ENCODE measurements around the gene TECPR2.

Gene TECPR2

DNA sequence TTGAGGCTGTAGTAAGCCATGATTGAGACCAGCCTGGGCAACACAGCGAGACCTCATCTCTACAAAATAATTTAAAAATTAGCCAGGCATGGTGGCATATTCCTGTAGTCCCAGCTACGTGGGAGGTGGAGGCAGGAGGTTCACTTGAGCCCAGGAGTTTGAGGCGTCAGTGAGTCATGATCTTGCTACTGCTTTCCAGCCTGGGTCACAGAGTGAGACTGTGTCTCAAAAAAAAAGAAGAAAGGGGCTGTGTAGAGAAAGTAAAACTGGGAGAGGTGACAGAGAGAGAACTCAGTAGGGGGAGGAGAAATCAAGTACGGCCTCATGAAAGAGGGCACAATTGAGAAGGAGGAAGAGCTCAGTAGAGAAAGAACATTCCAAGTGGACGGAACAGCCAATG lies 12.4 kb downstream of the TECPR2 start:
- DNase-seq, result no peak

DNA sequence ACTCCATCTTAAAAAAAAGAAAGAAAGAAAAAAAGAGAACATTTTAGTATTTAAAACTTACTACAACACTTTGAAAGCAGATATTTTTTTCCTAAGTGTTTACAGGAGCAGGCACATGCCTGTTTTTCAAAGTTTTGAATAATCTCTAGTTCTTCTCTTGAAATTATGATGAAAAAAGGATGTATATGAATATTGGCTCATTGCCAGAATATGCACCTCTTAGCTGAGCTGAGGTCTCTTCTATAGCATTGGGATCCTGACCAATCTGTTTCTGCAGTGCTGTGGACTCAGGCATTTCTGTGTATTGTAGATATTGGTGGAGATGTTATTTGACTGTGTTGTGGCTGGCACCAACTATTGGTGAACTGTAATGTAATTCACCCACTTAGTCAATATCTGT lies 15.0 kb downstream of the TECPR2 start:
- no peak for DNase-seq

DNA sequence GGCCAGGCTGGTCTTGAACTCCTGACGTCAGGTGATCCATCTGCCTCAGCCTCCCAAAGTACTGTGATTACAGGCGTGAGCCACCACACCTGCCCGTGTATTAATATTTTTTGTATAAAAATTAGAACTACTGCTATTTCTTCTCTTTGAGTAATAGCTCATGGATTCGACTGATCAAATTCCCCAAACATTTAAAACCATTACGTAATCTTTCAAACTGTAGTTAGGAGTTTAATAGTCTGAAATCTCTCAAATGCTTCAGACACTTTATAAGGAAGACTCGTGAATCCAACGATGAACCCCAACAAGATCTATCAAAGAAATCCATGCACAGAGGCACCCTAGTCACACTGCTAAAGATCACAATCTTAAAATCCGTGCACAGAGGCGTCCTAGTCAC lies 16.1 kb downstream of the TECPR2 start:
- DNase-seq, result no peak

DNA sequence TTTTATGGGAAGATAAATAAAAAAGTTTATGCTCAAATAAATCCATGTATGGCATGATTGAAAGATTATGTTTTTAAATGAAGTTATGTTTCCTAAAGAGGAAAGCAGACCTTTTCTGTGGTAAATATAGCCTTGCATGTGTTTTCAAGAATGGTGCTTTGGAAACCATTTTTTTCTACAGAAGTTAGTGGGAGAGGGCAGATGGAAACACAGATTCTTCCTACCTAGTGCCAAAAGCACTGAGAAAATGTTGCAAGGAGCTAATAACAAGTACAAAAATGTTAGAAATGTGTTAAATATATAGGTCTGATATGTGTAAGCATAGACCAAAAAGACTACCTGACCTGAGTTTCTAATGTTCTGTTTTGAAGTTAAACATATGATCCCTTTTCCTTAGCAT lies 24.3 kb downstream of the TECPR2 start:
- DNase-seq, result no peak

DNA sequence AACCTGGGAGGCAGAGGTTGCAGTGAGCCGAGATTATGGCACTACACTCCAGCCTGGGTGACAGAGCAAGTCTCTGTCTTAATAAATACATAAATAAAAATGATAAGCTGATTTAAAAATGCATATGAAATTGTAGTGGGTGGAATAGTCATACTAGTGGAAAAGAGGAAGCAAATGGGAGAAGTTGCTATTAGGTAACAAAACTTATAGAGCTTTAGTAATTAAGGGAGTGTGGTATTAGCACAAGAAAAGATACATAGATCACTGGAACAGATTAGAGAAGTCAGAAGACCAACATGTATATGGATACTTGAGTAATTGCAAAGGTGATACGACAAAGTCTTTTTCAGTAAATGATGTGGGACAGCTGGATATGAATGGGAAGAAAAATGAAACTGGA lies 26.5 kb downstream of the TECPR2 start:
- no peak for DNase-seq

DNA sequence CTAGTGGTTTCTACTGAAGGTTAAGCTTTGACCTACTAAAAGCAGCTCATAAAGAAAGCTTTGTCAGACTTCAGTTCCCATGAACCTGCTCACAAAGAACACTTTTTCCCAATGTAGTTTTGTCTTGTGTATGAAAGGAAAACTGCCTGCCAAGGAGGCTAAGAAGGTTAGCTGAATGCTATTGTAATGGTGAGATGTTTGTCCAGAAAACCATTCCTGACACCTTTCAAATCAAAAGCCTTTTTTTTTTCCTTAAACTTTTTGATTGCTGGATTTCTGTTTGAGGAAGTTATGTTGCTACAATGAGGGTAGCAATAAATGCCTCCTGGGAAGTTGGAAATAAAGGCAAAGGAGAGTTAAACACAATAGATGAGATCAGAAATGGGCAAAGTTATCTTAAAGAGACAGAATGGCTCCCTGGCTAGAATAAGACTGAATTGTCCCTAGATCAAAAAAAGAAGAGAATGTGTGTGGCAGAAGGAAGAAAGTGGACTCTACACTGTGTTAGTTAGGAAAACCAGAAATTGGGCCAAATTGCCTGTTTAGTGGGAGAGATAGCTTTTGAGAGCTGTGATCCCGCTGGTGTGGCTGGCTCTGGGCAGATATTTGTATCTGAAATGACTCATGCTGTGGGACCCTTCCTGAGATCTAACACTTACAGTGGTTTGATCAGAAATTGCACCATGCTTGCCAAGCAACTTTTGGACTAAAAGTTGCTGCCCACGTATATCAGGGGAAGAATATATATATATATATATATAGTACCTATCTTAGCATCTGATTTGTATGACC lies 27.5 kb downstream of the TECPR2 start:
- no peak for DNase-seq

DNA sequence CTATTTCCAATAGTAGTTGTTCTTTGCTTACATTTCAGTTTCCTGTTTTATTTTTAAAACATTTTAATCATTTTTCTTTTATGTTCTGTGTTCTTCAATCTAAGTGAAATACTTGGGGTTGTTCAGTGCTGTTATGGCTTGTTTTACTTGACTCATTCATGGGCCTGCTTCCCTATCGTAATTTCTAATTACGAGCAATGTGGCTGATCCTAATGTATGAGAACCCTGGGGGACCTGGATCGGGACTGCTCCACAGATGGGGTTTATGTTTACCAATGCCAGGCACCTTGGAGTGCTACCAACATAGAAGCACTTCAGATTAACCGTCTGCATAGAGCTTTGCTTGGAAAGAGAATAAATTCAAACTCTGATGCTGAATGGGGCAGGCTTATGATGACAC lies 29.8 kb downstream of the TECPR2 start:
- DNase-seq, result peak; percentile 72

DNA sequence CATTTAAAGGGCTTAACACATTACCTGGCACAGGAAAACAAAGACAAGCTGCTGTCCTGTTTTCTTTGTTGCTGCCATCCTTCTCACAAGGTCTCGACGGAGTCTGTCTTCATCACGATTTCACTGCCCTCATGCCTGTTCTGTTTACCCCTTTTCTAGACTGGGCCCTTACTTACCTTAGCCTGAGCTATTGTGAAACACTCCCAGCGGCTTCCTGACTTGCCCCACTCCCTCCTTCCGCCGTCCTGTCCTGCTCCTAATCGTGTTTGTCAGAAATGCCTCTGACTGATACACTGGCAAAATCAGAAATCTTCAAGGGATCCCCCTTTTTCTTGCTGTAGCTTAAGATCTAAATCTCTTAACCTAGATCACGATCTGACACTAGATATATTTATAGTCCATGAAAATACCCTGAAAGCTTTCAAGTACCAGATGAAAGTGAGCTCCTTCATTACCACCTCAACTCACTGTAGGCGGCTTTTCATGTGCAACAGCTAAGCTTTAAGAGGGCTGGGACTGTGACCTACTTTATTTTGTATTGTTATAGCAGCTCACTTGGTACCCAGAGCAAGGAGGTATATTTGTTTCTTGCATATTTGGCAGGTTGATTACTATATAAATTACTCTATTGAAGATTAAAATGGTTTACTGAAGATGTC lies 32.1 kb downstream of the TECPR2 start:
- DNase-seq, result no peak

DNA sequence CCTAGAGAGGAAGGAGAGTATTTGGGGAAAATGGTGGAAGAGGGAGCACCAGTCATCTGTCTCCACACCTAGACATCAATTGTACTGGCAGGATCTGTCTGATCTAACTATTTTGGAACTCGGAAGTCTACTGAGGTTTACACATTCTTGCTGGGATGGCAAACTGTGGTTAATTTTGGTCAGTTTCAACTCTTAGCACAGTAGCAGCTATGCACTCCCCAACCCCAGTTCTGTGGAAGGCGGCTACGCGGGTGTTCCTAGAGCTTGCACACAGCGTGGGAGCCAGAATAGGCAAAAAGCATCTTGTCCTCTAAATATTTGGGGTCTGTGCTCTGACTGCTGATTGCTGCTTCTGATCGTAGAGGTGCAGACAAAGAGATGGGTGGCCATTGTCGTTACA lies 33.8 kb downstream of the TECPR2 start:
- DNase-seq, result no peak

DNA sequence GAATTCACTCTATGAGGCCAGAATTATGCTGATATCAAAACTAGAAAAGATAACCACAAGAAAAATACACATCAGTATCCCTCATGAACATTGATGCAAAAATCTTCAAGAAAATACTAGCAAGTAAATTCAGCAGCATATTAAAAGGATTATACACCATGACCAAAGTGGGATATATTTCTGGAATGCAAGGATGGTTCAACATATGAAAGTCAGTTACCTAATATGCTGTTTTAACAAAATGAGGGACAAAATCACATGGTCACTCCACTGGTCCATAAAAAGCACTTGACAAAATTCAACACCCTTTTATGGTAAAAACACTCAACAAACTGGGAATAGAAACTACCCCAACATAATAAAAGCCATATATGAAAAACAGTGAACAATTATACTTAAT lies 40.3 kb downstream of the TECPR2 start:
- DNase-seq, result no peak

DNA sequence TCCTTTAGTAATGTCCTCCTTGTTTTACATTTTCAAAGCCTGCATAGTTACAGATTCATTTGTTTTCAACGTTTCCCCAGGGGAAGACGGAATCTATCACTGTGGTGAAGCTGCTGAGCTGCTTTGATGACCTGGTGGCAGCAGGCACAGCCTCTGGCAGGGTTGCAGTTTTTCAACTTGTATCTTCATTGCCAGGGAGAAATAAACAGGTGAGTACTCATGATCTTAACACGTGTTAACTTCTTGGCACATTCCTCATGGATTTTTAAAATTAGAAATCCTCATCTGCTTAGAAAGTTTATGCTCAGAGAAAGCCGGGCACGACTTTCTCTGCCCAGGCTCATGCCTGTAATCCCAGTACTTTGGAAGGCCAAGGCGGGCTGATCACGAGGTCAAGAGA lies 44.5 kb downstream of the TECPR2 start:
- no peak for DNase-seq

DNA sequence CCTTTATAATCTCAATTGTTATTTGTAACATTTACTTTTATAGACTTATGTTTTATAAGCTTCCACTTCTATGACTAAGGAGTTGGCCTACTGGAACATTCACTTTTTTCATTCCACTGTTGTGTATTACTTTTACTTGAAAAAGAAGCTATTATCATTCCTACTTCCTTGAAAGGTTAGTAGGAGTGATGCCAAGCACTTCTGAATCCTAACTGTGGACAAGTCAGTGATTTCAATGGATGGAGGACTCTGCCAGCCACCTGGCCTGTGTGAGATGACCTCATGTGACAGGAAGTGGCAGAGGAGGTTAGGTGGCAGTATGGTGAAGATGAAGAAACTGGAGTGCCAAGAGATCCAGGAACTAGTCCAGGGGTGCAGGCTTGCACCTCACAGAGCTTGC lies 46.0 kb downstream of the TECPR2 start:
- DNase-seq, result no peak

DNA sequence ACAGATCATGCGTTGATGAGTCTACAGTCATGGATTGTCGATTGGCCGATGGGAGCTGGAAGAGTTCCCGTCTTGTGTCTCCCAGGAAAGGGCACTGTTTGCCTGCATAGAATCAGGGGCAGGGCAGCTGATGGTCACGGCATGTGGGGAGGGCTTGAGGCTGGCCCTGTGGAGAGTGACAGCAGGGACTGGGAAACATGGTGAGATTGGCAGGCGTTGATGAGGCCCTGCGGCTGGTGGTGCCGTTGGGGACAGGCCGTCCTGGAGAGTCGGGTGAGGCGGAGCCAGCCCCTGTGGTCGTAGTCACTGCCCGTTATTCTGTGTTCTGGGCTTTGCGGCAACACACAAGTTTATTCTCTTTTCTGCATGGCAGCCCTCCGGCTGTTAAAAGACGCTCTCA lies 52.9 kb downstream of the TECPR2 start:
- no peak for DNase-seq

DNA sequence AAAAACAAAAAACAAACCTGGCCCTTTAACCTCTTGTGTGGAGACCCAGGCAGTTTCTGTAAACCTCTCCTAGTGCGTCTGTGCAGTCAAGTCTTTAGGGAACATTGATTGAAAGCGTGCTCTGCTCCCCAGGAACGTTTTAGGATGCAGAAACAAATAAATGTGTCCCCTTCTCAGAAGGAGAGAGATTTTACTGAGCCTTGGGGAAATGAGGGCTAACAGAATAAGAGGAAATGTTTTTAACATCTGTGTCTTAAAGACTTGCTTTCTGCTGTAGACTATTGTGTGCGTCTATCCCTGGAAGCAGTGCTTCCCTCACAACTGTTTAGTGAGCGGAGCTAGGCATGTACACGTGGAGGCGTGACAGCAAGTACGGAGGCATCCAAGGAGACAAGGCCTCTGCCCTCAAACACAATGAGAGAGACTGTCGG lies 54.3 kb downstream of the TECPR2 start:
- no peak for DNase-seq

DNA sequence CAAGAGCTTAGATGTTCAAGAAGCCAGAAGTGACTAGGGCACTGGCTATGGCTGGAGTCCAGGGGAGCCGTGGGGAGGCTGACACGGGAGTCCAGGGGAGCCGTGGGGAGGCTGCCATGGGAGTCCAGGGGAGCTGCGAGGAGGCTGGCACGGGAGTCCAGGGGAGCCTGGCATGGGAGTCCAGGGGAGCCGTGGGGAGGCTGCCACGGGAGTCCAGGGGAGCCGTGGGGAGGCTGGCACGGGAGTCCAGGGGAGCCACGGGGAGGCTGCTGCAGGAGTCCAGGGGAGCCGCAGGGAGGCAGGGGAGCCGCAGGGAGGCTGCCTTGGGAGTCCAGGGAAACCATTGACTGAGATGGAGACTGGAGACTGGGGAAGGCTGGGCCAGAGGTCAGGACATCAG lies 54.9 kb downstream of the TECPR2 start:
- DNase-seq, result no peak

DNA sequence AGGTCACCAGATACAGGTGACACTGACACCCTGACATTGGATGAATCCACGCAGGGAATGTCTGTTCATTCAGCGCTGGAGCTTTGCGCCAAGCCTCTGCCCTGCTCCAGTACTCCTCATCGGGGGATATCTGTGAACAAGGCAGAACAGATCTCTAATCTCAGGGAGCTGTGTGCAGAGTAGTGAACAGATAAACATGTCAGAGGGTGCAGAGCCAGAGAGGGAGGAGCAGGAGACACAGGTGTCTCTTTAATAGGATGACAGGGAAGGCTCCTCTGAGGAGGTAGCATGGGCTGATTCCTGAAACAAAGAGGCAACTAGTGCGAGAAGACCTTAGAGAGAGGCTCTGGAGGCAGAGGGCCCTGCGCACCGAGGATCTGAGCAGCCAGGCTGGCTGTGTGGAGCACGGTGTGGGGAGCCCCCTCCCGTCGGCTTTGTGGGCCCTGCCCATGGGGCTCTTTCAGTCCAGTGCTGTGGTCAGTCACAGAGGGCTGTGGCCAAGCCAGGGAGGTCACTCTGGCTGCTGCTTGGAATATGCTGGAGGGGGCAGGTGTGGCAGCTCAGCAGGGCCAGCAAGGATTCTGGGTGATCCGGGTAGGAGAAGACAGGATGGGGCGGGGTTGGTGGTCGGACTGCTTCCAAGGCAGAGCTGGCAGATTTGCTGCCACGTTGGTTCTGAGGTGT lies 55.6 kb downstream of the TECPR2 start:
- DNase-seq, result no peak

DNA sequence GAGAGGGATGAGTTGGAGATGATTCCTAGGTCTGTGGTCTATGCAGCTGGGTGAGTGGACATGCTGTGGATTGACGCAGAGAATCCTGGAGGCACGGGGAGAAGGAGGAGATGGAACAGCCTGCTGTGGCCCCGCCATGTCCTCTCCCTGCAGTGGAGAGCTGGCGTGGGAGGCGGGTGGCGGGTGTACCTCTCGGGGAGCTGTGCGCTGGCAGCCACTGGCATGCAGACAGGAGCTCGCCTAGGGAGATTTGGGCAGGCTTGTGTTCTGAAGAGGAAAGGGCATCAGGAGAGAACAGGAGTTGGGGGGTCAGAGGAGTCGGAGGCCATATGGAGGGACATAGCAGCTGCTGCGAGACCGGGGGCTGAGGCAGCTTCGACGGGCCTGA lies 56.1 kb downstream of the TECPR2 start:
- DNase-seq, result no peak

DNA sequence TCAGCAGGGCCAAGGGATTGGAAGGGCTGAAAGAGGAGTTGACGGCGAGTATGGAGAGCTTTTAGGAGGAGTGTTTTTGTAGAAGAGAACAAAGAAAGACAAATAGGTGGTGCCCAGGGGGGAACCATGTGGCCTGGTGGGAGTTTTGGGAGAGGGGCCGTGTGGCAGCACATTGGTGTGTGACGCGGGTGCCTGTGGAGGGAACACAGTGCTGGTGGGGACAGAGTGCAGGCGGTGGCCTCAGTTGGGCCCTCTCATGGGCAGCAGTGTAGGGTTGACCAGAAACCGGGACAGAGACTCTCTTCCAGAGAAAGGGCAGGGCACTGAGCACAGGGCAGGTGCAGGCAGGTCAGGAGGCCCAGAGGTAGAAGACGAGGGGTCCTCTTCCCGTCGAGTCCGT lies 56.5 kb downstream of the TECPR2 start:
- DNase-seq, result no peak

DNA sequence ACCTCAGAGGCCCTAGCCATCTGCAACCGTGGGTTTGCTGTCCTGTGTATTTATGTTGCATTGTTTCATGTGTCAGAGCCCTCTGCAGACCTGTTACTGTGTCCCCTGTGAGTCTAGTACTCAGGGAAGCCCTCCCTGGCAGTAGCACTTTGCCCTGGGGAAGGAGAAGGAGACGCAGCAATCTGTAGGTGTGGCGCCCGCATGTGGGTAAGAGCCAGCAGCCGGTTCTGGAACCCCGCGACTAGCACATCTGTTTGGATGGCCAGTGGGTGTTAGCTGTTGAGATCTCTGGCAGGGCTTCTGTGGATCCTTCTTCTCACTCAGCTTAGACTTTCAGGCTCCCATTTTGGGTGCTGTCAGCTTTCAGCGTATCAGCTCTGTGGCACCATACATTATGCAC lies 57.0 kb downstream of the TECPR2 start:
- no peak for DNase-seq

DNA sequence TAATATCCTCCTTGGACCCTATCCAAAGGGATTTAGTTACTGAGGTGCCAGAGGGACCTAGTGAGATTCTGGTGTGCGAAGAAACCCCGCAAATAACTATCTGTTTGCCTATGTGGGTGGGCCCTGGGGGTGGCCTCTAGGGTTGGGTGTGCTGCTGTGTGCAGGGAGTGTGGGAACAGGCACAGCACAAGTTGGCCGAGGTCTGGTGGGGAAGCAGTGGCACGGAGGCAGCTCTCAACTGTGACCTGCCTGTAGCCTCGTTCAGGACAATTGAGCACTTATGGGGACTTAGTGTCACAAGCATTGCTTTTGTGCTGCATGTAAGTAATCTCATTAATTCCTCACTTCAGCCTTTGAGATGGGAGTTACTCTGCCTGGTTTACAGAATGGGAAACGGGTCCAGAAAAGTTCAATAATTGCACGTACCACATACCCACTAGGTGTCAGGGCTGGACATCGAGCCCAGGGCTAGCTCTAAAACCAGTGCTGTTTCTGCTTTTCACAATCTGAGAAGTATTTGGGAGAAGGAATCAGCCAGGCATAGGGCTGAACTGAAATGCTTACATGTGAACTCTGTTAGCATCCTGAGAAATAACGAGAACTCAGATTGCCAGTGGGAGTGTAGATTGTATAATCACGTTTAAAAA lies 58.8 kb downstream of the TECPR2 start:
- no peak for DNase-seq

DNA sequence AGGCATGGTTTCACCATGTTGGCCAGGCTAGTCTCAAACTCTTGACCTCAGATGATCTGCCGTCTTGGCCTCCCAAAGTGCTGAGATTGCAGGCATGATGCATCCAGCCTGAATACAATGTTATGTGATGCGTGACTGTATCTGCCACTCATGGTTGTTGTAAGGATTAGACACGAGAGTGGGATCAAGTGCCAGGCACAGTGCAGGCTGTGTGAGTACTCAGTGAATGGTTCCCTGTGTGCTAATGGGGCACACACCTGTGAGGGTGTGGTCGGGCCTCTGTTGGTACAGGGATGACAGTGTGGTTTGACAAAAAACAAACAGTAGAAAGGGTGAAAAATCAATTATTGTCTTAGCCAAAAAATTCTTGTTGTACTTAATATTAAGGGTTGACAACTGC lies 61.8 kb downstream of the TECPR2 start:
- no peak for DNase-seq

DNA sequence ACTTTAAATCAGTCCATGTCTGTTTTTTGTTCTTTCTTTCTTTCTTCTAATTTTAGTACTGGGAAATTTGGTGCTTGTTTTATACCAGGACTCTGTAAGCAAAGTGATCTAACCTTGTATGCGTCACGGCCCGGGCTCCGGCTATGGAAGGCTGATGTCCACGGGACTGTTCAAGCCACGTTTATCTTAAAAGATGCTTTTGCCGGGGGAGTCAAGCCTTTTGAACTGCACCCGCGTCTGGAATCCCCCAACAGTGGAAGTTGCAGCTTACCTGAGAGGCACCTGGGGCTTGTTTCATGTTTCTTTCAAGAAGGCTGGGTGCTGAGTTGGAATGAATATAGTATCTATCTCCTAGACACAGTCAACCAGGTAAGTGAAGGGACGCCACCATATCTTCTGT lies 62.2 kb downstream of the TECPR2 start:
- DNase-seq, result no peak

DNA sequence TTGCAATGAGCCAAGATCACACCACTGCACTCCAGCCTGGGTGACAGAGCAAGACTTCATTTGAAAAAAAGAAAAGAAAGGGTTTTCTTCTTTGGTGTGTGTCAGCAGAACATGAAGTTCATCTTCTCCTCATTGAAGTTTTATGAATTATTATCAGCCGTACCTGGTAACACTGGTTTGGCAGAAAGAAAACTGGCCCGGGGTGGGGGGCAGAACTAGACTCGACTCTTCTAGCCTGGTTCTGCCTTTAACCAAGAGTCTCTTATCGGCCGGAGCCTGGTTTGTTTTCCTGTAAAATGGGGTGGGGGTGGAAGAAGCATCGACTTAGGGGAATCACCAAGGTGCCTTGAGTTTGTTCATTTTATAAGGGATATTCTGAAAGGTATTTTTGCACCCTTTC lies 64.1 kb downstream of the TECPR2 start:
- DNase-seq, result no peak

DNA sequence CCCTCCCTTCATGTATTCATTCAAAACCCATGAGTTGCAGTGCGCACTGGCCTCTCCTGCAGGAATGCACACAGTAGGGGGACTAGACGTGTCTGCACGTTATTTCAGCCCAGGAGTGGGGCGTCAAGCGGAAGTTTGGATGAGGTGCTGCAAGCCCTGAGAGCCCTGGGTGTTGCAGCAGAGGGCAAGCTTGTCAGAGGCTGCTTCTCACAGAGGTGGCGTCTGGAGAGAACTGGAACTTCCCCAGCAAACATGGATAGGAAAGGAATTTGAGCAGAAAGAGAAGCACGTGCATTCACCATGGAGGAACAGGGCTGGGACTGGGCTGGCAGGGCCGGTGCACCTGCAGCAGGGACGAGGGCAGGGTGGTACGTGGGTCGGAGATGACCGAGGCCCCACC lies 64.9 kb downstream of the TECPR2 start:
- DNase-seq, result no peak

Data from NCI-H1694 (cell line).